ENCODE results near the gene INSM1. TPM values are rescaled to one million over a fixed set of nuclear protein-coding genes. Genes with fewer than 3 reads are reported as not detected.

Gene INSM1
- total RNA-seq, 1 donor from 2014 or later, result not detected

DNA sequence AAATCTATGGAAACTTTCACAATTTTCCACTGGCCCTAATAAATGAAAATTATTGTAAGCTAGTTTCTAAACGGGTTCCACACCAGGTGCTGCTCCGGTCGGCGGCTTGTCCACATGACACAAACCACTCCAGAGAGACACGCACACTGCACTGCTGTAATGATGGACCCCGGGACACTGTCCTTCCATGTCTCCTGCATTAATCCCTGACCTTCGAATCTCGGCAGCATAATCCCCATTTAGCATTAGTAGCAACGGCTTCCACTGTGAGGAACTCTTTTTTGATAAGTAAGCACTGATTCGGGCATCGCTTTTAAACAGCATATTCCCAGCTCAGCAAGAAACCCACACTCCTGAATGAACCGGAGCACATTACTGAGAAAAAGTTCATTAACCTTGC is 43.5 kb downstream of the INSM1 start:
- Mint-ChIP-seq H3K4me1 (peaks cover 7% of the 10 kb centered on the region), H3K4me3 (no peak overlapping the region), H3K9me3 (no peaks in the 10 kb centered on the region), H3K27me3 (ENCODE audit: low read depth) (no peaks in the 10 kb centered on the region), H3K36me3 (no peaks in the 10 kb centered on the region), H3K27ac (no peak overlapping the region)
- TF ChIP-seq, protein P1, sequence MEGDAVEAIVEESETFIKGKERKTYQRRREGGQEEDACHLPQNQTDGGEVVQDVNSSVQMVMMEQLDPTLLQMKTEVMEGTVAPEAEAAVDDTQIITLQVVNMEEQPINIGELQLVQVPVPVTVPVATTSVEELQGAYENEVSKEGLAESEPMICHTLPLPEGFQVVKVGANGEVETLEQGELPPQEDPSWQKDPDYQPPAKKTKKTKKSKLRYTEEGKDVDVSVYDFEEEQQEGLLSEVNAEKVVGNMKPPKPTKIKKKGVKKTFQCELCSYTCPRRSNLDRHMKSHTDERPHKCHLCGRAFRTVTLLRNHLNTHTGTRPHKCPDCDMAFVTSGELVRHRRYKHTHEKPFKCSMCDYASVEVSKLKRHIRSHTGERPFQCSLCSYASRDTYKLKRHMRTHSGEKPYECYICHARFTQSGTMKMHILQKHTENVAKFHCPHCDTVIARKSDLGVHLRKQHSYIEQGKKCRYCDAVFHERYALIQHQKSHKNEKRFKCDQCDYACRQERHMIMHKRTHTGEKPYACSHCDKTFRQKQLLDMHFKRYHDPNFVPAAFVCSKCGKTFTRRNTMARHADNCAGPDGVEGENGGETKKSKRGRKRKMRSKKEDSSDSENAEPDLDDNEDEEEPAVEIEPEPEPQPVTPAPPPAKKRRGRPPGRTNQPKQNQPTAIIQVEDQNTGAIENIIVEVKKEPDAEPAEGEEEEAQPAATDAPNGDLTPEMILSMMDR (IDR thresholded peaks at IDR 0.05; ENCODE audit: unreplicated experiment), result no peak
- DNase-seq (ENCODE audit: low spot score in 2 of 2, unreplicated experiment in 2 of 2), result no peak

DNA sequence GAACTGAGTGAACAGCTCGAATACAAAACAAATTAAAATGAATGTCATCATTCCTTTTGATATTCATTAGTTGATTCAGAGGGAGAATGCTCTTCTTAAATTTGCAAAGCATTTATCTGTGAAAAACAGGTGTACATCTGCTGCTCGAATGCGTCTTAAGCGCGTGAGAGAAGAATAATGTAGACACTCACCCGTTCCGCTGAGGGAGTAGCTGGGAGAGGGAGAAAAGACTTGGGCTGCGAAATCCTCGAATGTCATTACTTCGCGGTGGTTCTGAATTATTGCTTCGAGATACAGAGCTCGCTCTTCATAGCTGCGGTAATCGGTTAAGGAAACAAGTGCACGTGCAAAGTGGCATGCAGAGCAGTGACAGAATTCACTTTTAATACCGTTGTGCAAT is 43.9 kb downstream of the INSM1 start:
- Mint-ChIP-seq H3K36me3 (no peaks in the 10 kb centered on the region), H3K27ac (no peak overlapping the region), H3K9me3 (no peaks in the 10 kb centered on the region), H3K4me1 (peaks cover 7% of the 10 kb centered on the region), H3K27me3 (ENCODE audit: low read depth) (no peaks in the 10 kb centered on the region), H3K4me3 (no peak overlapping the region)
- TF ChIP-seq, protein P1 (IDR thresholded peaks at IDR 0.05; ENCODE audit: unreplicated experiment), result no peak
- DNase-seq (ENCODE audit: low spot score in 2 of 2, unreplicated experiment in 2 of 2), result no peak

DNA sequence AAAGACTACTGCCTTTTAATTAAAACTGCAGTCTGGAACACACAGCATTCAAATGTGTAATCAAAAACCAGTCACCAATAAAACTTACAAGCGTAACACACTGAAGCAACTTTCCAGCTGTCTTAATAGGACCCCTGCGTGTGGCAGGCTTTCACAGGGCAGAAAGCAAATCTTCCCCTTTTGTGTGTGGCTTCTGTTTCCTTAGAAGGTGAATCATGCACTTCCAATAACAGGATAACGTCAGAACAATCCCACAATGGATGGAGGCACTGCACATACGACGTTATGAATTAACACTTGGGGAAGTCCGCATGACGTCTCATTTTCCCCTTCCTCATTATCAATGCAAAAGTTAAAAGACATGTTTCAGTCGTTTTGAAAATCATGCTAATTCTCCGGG is 44.8 kb downstream of the INSM1 start:
- no peak overlapping the region for H3K4me3 Mint-ChIP-seq

DNA sequence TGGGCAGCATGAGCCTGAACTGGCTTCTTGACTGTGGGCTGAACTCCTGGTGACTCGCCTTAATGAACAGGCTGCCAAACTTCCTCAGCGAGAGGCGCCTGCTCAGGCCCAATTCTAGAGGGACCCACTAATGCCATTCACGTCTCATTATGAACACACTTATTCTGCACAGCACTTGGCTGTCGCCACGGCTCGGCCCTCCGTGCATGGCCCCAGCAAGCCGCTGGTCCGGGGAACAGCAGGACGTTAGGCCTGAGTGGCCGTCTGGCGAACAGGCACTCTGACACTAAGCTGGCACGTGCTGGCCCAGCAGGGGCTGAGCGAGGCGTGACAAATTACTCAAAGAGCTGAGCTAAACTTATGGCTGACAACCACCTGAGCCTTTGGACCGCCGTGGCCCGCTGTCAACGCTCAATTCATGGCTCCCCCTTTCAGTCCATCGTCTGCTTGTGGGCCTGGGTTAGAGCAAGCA is 45.9 kb downstream of the INSM1 start:
- Mint-ChIP-seq H3K4me1 (peaks cover 7% of the 10 kb centered on the region), H3K4me3 (no peak overlapping the region), H3K9me3 (no peaks in the 10 kb centered on the region), H3K27ac (no peak overlapping the region), H3K27me3 (ENCODE audit: low read depth) (no peaks in the 10 kb centered on the region), H3K36me3 (peaks cover 6% of the 10 kb centered on the region)
- DNase-seq (ENCODE audit: low spot score in 2 of 2, unreplicated experiment in 2 of 2), result no peak
- TF ChIP-seq, protein P1 (IDR thresholded peaks at IDR 0.05; ENCODE audit: unreplicated experiment), result no peak

More for the DNA sequence above, 44.8 kb downstream of the INSM1 start:
- TF ChIP-seq, protein P1 (IDR thresholded peaks at IDR 0.05; ENCODE audit: unreplicated experiment), result no peak
- Mint-ChIP-seq H3K27ac (no peak overlapping the region), H3K36me3 (no peaks in the 10 kb centered on the region), H3K4me1 (peaks cover 7% of the 10 kb centered on the region), H3K9me3 (no peaks in the 10 kb centered on the region), H3K27me3 (ENCODE audit: low read depth) (no peaks in the 10 kb centered on the region)
- no peak for DNase-seq (ENCODE audit: low spot score in 2 of 2, unreplicated experiment in 2 of 2)

DNA sequence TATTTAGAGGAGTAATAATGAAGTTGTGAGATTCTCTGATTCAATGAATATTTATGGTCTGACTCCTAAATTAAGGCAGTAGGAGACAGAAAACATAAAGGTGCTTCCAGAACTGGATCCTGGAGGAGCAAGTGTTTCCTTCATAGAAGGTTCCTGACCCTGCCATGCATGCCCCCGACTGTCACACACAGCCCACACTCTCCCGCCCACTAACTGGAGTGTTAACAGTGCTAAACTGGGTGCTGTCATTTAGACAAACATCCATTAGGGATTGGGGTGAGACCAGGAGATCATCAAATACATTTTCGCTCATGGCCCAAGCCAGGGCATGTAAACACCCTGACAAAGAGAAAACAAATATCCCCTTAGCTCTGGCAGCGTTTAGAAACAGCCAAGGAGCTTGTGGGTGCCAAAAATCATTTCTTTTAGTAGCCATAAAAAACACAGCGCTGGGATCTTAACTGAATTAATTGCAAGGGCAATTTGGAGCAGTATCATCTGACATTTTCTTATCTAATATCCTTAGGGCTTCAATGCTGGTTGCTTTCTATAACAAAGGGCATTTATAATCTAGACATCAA is 46.8 kb downstream of the INSM1 start:
- Mint-ChIP-seq H3K36me3 (peaks cover 6% of the 10 kb centered on the region), H3K27me3 (ENCODE audit: low read depth) (no peaks in the 10 kb centered on the region), H3K27ac (no peak overlapping the region), H3K9me3 (no peaks in the 10 kb centered on the region), H3K4me1 (peaks cover 7% of the 10 kb centered on the region), H3K4me3 (no peak overlapping the region)
- TF ChIP-seq, protein P1 (IDR thresholded peaks at IDR 0.05; ENCODE audit: unreplicated experiment), result no peak
- no peak for DNase-seq (ENCODE audit: low spot score in 2 of 2, unreplicated experiment in 2 of 2)

All from mesothelial cell of epicardium (in vitro differentiated cells).